IMR-90 (cell line): ENCODE data around the gene TM4SF1. TPM values are rescaled to one million over a fixed set of nuclear protein-coding genes. Genes with fewer than 3 reads are reported as not detected.

Experiments used
- ATAC-seq: fragments of 200-7000 bp; cut with Tn5 transposase; 2 replicates; pipeline ENCODE4 v1.9.1; 2020; ENCODE audit warnings: low read depth, mild to moderate bottlenecking, moderate library complexity
- BruUV-seq: library from RNA; stranded (reverse); fragments of 400-500 nt; replicated peaks from 2 replicates; lab custom pipeline; 2021; lab: Mats Ljungman, UMichigan
- CTCF ChIA-PET: fragments of 300-600 bp; formaldehyde crosslinking; extraction: SDS; loops from one replicate; lab custom pipeline; 2021; ENCODE audit warnings: antibody characterized with exemption; lab: Yijun Ruan, JAX
- POLR2A ChIA-PET: fragments of 300-600 bp; sonication (Branson Sonifier 250); formaldehyde crosslinking; loops from one replicate; lab custom pipeline; 2022; ENCODE audit warnings: antibody characterized with exemption; ENCODE audit not compliant: unreplicated experiment; lab: Charles Lee
- DNase-seq: peaks from one replicate; pipeline ENCODE4 v3.0.0; 2013
- H2AFZ ChIP-seq: replicated peaks from 2 replicates; pipeline ENCODE3; 2013; ENCODE audit warnings: low read length, mild to moderate bottlenecking; ENCODE audit not compliant: poor library complexity
- H2AK5ac ChIP-seq: 2 replicates; pipeline ENCODE4 v1.6.1; 2013; ENCODE audit warnings: low read depth, low read length, inconsistent platforms
- H2AK9ac ChIP-seq: replicated peaks from 2 replicates; pipeline ENCODE3; 2013; ENCODE audit warnings: mild to moderate bottlenecking, low read depth, low read length, moderate library complexity; ENCODE audit not compliant: poor library complexity
- H2BK120ac ChIP-seq: 2 replicates; pipeline ENCODE4 v1.6.1; 2013; ENCODE audit warnings: low read depth, low read length, inconsistent platforms
- H2BK15ac ChIP-seq: 3 replicates; pipeline ENCODE4 v1.6.1; 2013; ENCODE audit warnings: low read depth, low read length, inconsistent platforms
- H2BK20ac ChIP-seq: 2 replicates; pipeline ENCODE4 v1.6.1; 2013; ENCODE audit warnings: low read depth, mild to moderate bottlenecking, inconsistent platforms, low read length, moderate library complexity
- H2BK5ac ChIP-seq: 2 replicates; pipeline ENCODE4 v1.6.1; 2013; ENCODE audit warnings: mild to moderate bottlenecking, low read depth, low read length, inconsistent platforms; ENCODE audit not compliant: poor library complexity, severe bottlenecking
- H3K14ac ChIP-seq: replicated peaks from 2 replicates; pipeline ENCODE4 v1.6.1; 2013; ENCODE audit warnings: low read depth, low read length, inconsistent platforms
- H3K18ac ChIP-seq: 2 replicates; pipeline ENCODE4 v1.6.1; 2013; ENCODE audit warnings: low read depth, low read length, control low read depth
- H3K23ac ChIP-seq: 2 replicates; pipeline ENCODE4 v1.6.1; 2013; ENCODE audit warnings: low read depth, low read length, inconsistent platforms
- H3K27ac ChIP-seq: 2 replicates; pipeline ENCODE4 v1.5.1; 2013; ENCODE audit warnings: mild to moderate bottlenecking, control low read depth, low read length; ENCODE audit not compliant: insufficient read depth
- H3K27me3 ChIP-seq: 2 replicates; pipeline ENCODE4 v1.6.1; 2013; ENCODE audit warnings: low read length; ENCODE audit not compliant: control insufficient read depth, insufficient read depth
- H3K36me3 ChIP-seq: 2 replicates; pipeline ENCODE4 v1.6.1; 2013; ENCODE audit warnings: low read length, mixed read lengths; ENCODE audit not compliant: control insufficient read depth, insufficient read depth
- H3K4ac ChIP-seq: 2 replicates; pipeline ENCODE4 v1.6.1; 2013; ENCODE audit warnings: low read depth, low read length, inconsistent platforms
- H3K4me1 ChIP-seq: 2 replicates; pipeline ENCODE4 v1.6.1; 2013; ENCODE audit warnings: low read length, mixed read lengths; ENCODE audit not compliant: control insufficient read depth, insufficient read depth
- H3K4me2 ChIP-seq: 2 replicates; pipeline ENCODE4 v1.6.1; 2013; ENCODE audit warnings: low read depth, mild to moderate bottlenecking, control low read depth, low read length, moderate library complexity
- H3K4me3 ChIP-seq: 2 replicates; pipeline ENCODE4 v1.5.1; 2013; ENCODE audit warnings: low read depth, mild to moderate bottlenecking, control low read depth, low read length, moderate library complexity; ENCODE audit not compliant: insufficient read depth
- H3K56ac ChIP-seq: 2 replicates; pipeline ENCODE4 v1.6.1; 2013; ENCODE audit warnings: low read length, inconsistent platforms; ENCODE audit not compliant: insufficient read depth; ENCODE audit errors: extremely low read depth
- H3K79me1 ChIP-seq, 2 experiments: 2 replicates each; pipeline ENCODE4 v1.6.1; 2013; ENCODE audit warnings: low read length in 2 of 2, inconsistent platforms in 1 of 2, low read depth in 1 of 2
- H3K9ac ChIP-seq: 2 replicates; pipeline ENCODE4 v1.6.1; 2013; ENCODE audit warnings: low read depth, low read length, control low read depth
- H3K9me1 ChIP-seq: 2 replicates; pipeline ENCODE4 v1.6.1; 2013; ENCODE audit warnings: low read length, inconsistent platforms; ENCODE audit not compliant: insufficient read depth
- H3K9me3 ChIP-seq: 2 replicates; pipeline ENCODE4 v1.6.1; 2013; ENCODE audit warnings: low read length; ENCODE audit not compliant: control insufficient read depth, insufficient read depth
- H4K20me1 ChIP-seq: 2 replicates; pipeline ENCODE4 v1.6.1; 2013; ENCODE audit warnings: low read length, inconsistent platforms; ENCODE audit not compliant: insufficient read depth
- H4K5ac ChIP-seq: 2 replicates; pipeline ENCODE4 v1.6.1; 2013; ENCODE audit warnings: mild to moderate bottlenecking, low read depth, low read length, control low read depth
- H4K8ac ChIP-seq, 2 experiments: 2 replicates each; pipeline ENCODE4 v1.6.1; 2013; ENCODE audit warnings: low read depth in 2 of 2, low read length in 2 of 2, control low read depth in 1 of 2, inconsistent platforms in 1 of 2
- H4K91ac ChIP-seq: 2 replicates; pipeline ENCODE4 v1.6.1; 2013; ENCODE audit warnings: low read depth, low read length, inconsistent platforms; ENCODE audit not compliant: insufficient read depth
- CEBPB ChIP-seq: IDR thresholded peaks from 2 replicates; pipeline ENCODE4 v1.6.1; 2012; ENCODE audit warnings: low read depth, low read length, improper control_type of control experiment
- CHD1 ChIP-seq: IDR thresholded peaks from 2 replicates; pipeline ENCODE4 v1.6.1; 2012; ENCODE audit warnings: low read depth, low read length, improper control_type of control experiment
- CTCF ChIP-seq: conservative IDR thresholded peaks from 2 replicates; pipeline ENCODE4 v1.5.1; 2012; ENCODE audit warnings: mild to moderate bottlenecking, low read depth, low read length, improper control_type of control experiment
- ELK1 ChIP-seq: fragments of 150-350 bp; IDR thresholded peaks from 2 replicates; pipeline ENCODE4 v1.6.1; 2016; ENCODE audit warnings: low read depth, mild to moderate bottlenecking, low read length, moderate library complexity, borderline replicate concordance
- MAFK ChIP-seq: IDR thresholded peaks from 2 replicates; pipeline ENCODE4 v1.6.1; 2012; ENCODE audit warnings: low read depth, low read length, improper control_type of control experiment
- MXI1 ChIP-seq: IDR thresholded peaks from 2 replicates; pipeline ENCODE4 v1.6.1; 2012; ENCODE audit warnings: low read depth, mild to moderate bottlenecking, low read length, moderate library complexity, borderline replicate concordance
- NFE2L2 ChIP-seq: fragments of 150-350 bp; IDR thresholded peaks from 2 replicates; pipeline ENCODE4 v1.6.1; 2016; ENCODE audit warnings: low read depth, mild to moderate bottlenecking, low read length
- POLR2A ChIP-seq: IDR thresholded peaks from 2 replicates; pipeline ENCODE4 v1.6.1; 2012; ENCODE audit warnings: mild to moderate bottlenecking, low read depth, low read length
- RFX5 ChIP-seq: IDR thresholded peaks from 2 replicates; pipeline ENCODE4 v1.8.0; 2012; ENCODE audit warnings: low read depth, mild to moderate bottlenecking, low read length, moderate library complexity
- WGBS, 2 experiments: methylation state at CpG; one replicate each; pipeline versions ENCODE4 v1.1.5 to v1.1.7; 2013; ENCODE audit warnings: missing lambda C conversion rate in 2 of 2; ENCODE audit not compliant: insufficient read length in 1 of 2; ENCODE audit errors: extremely low coverage in 2 of 2; 5-methylcytosine and 5-hydroxymethylcytosine counted together
- dilution Hi-C: fragments of 300-500 bp; cut with HindIII; formaldehyde crosslinking; loops from one replicate; pipeline ENCODE4 v1.14.3; 2018; ENCODE audit warnings: low sequenced_read_pairs; ENCODE audit not compliant: unreplicated experiment
- in situ Hi-C: fragments of 300-500 bp; cut with MboI; formaldehyde crosslinking; loops from 3 replicates; pipeline ENCODE4 v1.14.3; 2019; ENCODE audit warnings: low sequenced_read_pairs, inconsistent platforms, mixed read lengths
- intact Hi-C: fragments of 100-400 bp; cut with micrococcal nuclease; formaldehyde crosslinking; loops from 2 replicates; pipeline ENCODE4 v1.10.0; 2022
- polyA plus RNA-seq, 3 experiments: library from polyadenylated mRNA; depleted of rRNA; stranded (reverse); fragments of >200 nt; gene quantifications; 2 replicates each; pipeline ENCODE4 v1.2.3, GENCODE V29; 2012; ENCODE audit warnings: low replicate concordance in 1 of 3
- total RNA-seq: library from RNA; depleted of rRNA; stranded (reverse); fragments of >200 nt; gene quantifications from 2 replicates; pipeline ENCODE4 v1.2.3, GENCODE V29; 2012

The TM4SF1 gene
- total and polyA plus RNA-seq, 2 of the 4 experiments (the other 2 are of a cell fraction): 232 to 302 TPM

GRCh38 chr3:149409351-149409750 is 31.9 kb upstream of the TM4SF1 start:
- no peak overlapping the region for H3K4me2 ChIP-seq
- H2AK5ac ChIP-seq: peak overlapping the region; percentile 33; the same call in 1 of the 2 replicates
- no peak overlapping the region for H3K27ac ChIP-seq
- H2BK15ac ChIP-seq: peak overlapping the region; percentile 95; the same call in 1 of the 3 replicates
- intact Hi-C loops: loop anchor here (5.0 kb wide), 1 partner anchor 33 kb away; no protein-coding TSS in a partner anchor
- no peaks in the 10 kb centered on the region for H3K9me3 ChIP-seq
- peak overlapping the region; percentile 24; the same call in 1 of the 2 replicates for H3K4ac ChIP-seq
- H4K20me1 ChIP-seq: no peaks in the 10 kb centered on the region
- 0 out of 2 replicates have a peak overlapping the region, but pooled peaks have one; percentile 11 for H4K91ac ChIP-seq
- H3K9me1 ChIP-seq: no peaks in the 10 kb centered on the region
- ChIA-PET POLR2A (no interaction called here), CTCF (no interaction called here)
- no peak for TF ChIP-seq NFE2L2
- TF ChIP-seq CEBPB: no peak
- no peak for TF ChIP-seq MAFK
- no peak for TF ChIP-seq CHD1
- TF ChIP-seq RFX5: no peak
- no peak for TF ChIP-seq CTCF
- TF ChIP-seq ELK1: no peak
- TF ChIP-seq MXI1: no peak
- no peak for TF ChIP-seq POLR2A
- H4K8ac ChIP-seq: no peak overlapping the region
- DNase-seq: no peak
- H2AFZ ChIP-seq: no peak overlapping the region
- in situ Hi-C loops: no loop called here
- H2BK5ac ChIP-seq: no peak overlapping the region
- H2BK120ac ChIP-seq: peak overlapping the region; percentile 52
- no peaks in the 10 kb centered on the region for H3K27me3 ChIP-seq
- H4K5ac ChIP-seq: no peak overlapping the region
- no peak overlapping the region for H3K23ac ChIP-seq
- no peak overlapping the region for H2AK9ac ChIP-seq
- no peaks in the 10 kb centered on the region for H3K36me3 ChIP-seq
- H3K14ac ChIP-seq: no peak overlapping the region
- H3K4me1 ChIP-seq: peaks cover 2% of the 10 kb centered on the region
- H3K79me1 ChIP-seq: no peaks in the 10 kb centered on the region
- no CpG with 5 or more reads among the region's 2 CpGs for WGBS, 2 experiments
- no peak overlapping the region for H3K9ac ChIP-seq
- H3K4me3 ChIP-seq: no peak overlapping the region
- no peak for ATAC-seq
- H3K56ac ChIP-seq: no peak overlapping the region
- H2BK20ac ChIP-seq: peak overlapping the region; percentile 89; the same call in 1 of the 2 replicates
- dilution Hi-C loops: no loop called here
- BruUV-seq: no TSS peak
- H3K18ac ChIP-seq: no peak overlapping the region
